HCT116 (cell line): ENCODE results near the gene COTL1. TPM values are rescaled to one million over a fixed set of nuclear protein-coding genes. Genes with fewer than 3 reads are reported as not detected.

Source experiments
- ATAC-seq: fragments of 200-7000 bp; cut with Tn5 transposase; 2 replicates; pipeline ENCODE4 v1.9.1; 2020; ENCODE audit warnings: mild to moderate bottlenecking, moderate library complexity
- BruUV-seq: library from RNA; stranded (reverse); fragments of 400-500 nt; replicated peaks from 2 replicates; lab custom pipeline; 2021; lab: Mats Ljungman, UMichigan
- CTCF ChIA-PET: fragments of 300-600 bp; sonication (Branson Sonifier 250); formaldehyde crosslinking; loops from one replicate; lab custom pipeline; 2021; ENCODE audit warnings: antibody characterized with exemption; lab: Charles Lee
- POLR2A ChIA-PET: fragments of 300-600, 350-600 bp; sonication (Branson Sonifier 250); formaldehyde crosslinking; loops from one replicate; lab custom pipeline; 2021; ENCODE audit warnings: antibody characterized with exemption; lab: Charles Lee
- RAD21 ChIA-PET, 2 experiments: fragments of 300-600 bp; sonication (Branson Sonifier 250); formaldehyde crosslinking; loops; one replicate each; lab custom pipeline; 2023; ENCODE audit warnings: low total read pairs in 2 of 2; ENCODE audit not compliant: uncharacterized antibody in 2 of 2, unreplicated experiment in 2 of 2, low non-redundant PET in 1 of 2; lab: Charles Lee
- DNase-seq: peaks from one replicate; pipeline ENCODE4 v3.0.0-alpha.2; 2010; ENCODE audit warnings: low read depth, low spot score
- H2AFZ ChIP-seq: fragments of 200-600 bp; shearing (Covaris generic), sonication (generic); 2 replicates; pipeline ENCODE4 v1.6.1; 2017; ENCODE audit warnings: low read depth, mixed run types, mixed read lengths, antibody characterized with exemption, low read length; ENCODE audit not compliant: poor library complexity, severe bottlenecking
- H3K27ac ChIP-seq: 2 replicates; pipeline ENCODE4 v1.5.1; 2012; ENCODE audit warnings: low read depth, low read length
- H3K27me3 ChIP-seq: fragments of 200-600 bp; sonication (generic); 2 replicates; pipeline ENCODE4 v1.6.1; 2016; ENCODE audit warnings: mixed run types, low read length, mixed read lengths; ENCODE audit not compliant: insufficient read depth
- H3K36me3 ChIP-seq, 2 experiments: fragments of 200-500 bp in 1 of 2; fragments of 200-600 bp in 1 of 2; sonication (Bioruptor generic) in 1 of 2; sonication (generic) in 1 of 2; 2 replicates each; pipeline versions ENCODE4 v1.5.1 to v1.6.1; 2014 to 2016; ENCODE audit warnings: low read length in 2 of 2, inconsistent platforms in 1 of 2, mixed read lengths in 1 of 2, mixed run types in 1 of 2; ENCODE audit not compliant: insufficient read depth in 2 of 2, control insufficient read depth in 1 of 2
- H3K4me1 ChIP-seq, 2 experiments: fragments of 200-600 bp in 1 of 2; sonication (generic) in 1 of 2; 2 replicates each; pipeline versions ENCODE4 v1.5.1 to v1.6.1; 2012 to 2017; ENCODE audit warnings: low read length in 2 of 2, inconsistent platforms in 1 of 2, mild to moderate bottlenecking in 1 of 2, mixed read lengths in 1 of 2, mixed run types in 1 of 2, moderate library complexity in 1 of 2; ENCODE audit not compliant: insufficient read depth in 2 of 2, control insufficient read depth in 1 of 2
- H3K4me2 ChIP-seq: fragments of 200-600 bp; sonication (generic); 2 replicates; pipeline ENCODE4 v1.6.1; 2017; ENCODE audit warnings: mixed run types, low read length, mixed read lengths
- H3K4me3 ChIP-seq, 2 experiments: fragments of 200-600 bp in 1 of 2; sonication (generic) in 1 of 2; replicated peaks in 1 of 2; 2 replicates each; pipeline ENCODE4 v1.5.1; 2011 to 2016; ENCODE audit warnings: low read length in 2 of 2, control low read depth in 1 of 2, low read depth in 1 of 2, mild to moderate bottlenecking in 1 of 2, mixed read lengths in 1 of 2, mixed run types in 1 of 2
- H3K79me2 ChIP-seq: fragments of 200-600 bp; sonication (generic); 2 replicates; pipeline ENCODE4 v1.6.1; 2017; ENCODE audit warnings: mild to moderate bottlenecking, mixed run types, low read length, moderate library complexity, mixed read lengths; ENCODE audit not compliant: insufficient read depth
- H3K9ac ChIP-seq: fragments of 200-600 bp; sonication (generic); 2 replicates; pipeline ENCODE4 v1.6.1; 2016; ENCODE audit warnings: low read length, mixed read lengths
- H3K9me2 ChIP-seq: fragments of 200-600 bp; sonication (generic), shearing (Covaris generic); 2 replicates; pipeline ENCODE4 v1.6.1; 2017; ENCODE audit warnings: mixed run types, mild to moderate bottlenecking, moderate library complexity; ENCODE audit not compliant: insufficient read depth
- H3K9me3 ChIP-seq, 2 experiments: fragments of 200-500 bp in 1 of 2; fragments of 200-600 bp in 1 of 2; sonication (Bioruptor generic) in 1 of 2; sonication (generic) in 1 of 2; 2 replicates each; pipeline ENCODE4 v1.6.1; 2014 to 2017; ENCODE audit warnings: low read length in 2 of 2, mixed read lengths in 2 of 2, inconsistent platforms in 1 of 2, low read depth in 1 of 2, mild to moderate bottlenecking in 1 of 2, mixed run types in 1 of 2, moderate library complexity in 1 of 2; ENCODE audit not compliant: control insufficient read depth in 1 of 2, insufficient read depth in 1 of 2
- H4K20me1 ChIP-seq: fragments of 200-600 bp; sonication (generic), shearing (Covaris generic); 2 replicates; pipeline ENCODE4 v1.6.1; 2017; ENCODE audit warnings: mixed run types, mild to moderate bottlenecking, moderate library complexity; ENCODE audit not compliant: insufficient read depth
- CBX3 ChIP-seq: IDR thresholded peaks from 2 replicates; pipeline ENCODE4 v1.6.1; 2012; ENCODE audit warnings: low read depth
- EZH2phosphoT487 ChIP-seq: fragments of 200-600 bp; IDR thresholded peaks from 2 replicates; pipeline ENCODE4 v1.6.1; 2018; ENCODE audit warnings: antibody characterized with exemption, borderline replicate concordance
- POLR2A ChIP-seq: IDR thresholded peaks from 2 replicates; pipeline ENCODE4 v1.7.0; 2011; ENCODE audit warnings: borderline replicate concordance; ENCODE audit not compliant: insufficient read depth, insufficient read length; ENCODE audit errors: extremely low read depth
- SIN3A ChIP-seq: IDR thresholded peaks from 2 replicates; pipeline ENCODE4 v1.6.1; 2012; ENCODE audit warnings: low read depth
- TCF7L2 ChIP-seq: IDR thresholded peaks from 2 replicates; pipeline ENCODE4 v1.7.0; 2011; ENCODE audit warnings: borderline replicate concordance, inconsistent platforms; ENCODE audit not compliant: insufficient read depth, insufficient read length; ENCODE audit errors: extremely low read depth
- intact Hi-C: fragments of 100-400 bp; cut with micrococcal nuclease; formaldehyde crosslinking; loops from 2 replicates; pipeline ENCODE4 v1.10.0; 2022
- total RNA-seq: library from RNA; stranded (reverse); gene quantifications from one replicate; pipeline ENCODE4 v1.2.1, GENCODE V29; 2021; ENCODE audit not compliant: unreplicated experiment
- TF ChIP-seq, protein P1 (sequence below): IDR thresholded peaks from 2 replicates; pipeline ENCODE4 v1.6.1; 2012
- TF ChIP-seq, protein P2 (sequence below): IDR thresholded peaks from 2 replicates; pipeline ENCODE4 v1.6.1; 2012; ENCODE audit warnings: low read depth

Gene COTL1
- total RNA-seq, 1 experiment from 2014 or later: 276 TPM

DNA sequence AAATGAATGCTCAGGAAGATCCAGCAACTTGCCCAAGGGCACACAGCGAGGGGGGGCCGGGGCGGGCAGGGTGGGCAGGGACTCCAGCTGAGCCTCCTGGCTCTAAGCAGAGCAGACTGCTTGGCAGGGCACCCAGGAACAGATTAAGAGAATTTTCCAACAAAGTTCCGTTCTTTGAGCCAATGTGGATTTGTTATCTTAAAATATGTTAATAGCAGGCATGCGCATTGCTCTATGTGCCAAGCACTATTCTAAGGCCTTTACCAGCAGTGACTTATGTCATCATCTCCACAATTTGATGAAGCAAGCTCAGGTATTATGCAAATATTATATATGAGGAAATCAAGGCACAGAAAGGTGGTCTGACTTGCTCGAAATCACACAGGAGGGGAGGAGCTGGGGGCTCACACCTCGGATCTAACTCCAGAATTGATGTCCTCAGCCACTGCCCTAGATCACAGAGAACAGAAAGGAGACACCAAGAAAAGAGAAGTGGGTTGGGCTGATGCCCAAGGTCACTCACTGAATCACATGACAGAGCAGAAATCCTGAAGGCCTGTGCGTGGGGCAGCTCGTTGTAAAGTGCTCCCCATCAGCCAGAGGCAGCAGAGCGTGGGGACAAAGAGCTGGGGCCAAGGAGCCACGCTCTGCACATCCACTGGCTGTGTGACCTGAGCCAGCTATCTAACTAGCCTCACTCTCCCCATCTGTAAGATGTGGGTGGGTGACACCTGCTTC is 90.2 kb downstream of the COTL1 start:
- H3K9me2 ChIP-seq: no peaks in the 10 kb centered on the region
- no peak overlapping the region for H3K9ac ChIP-seq
- no peak overlapping the region for H3K27ac ChIP-seq
- H3K4me2 ChIP-seq: no peak overlapping the region
- intact Hi-C loops: no loop called here
- DNase-seq: no peak
- ChIA-PET POLR2A (interaction anchor here (1.2 kb wide), 1 partner anchor 17 kb away, joined by 3 read pairs; no protein-coding TSS in a partner anchor), RAD21 (no interaction called here), CTCF (interaction anchor here (0.9 to 1.3 kb wide), 2 partner anchors 21 to 22 kb away, joined by 3 to 7 read pairs; no protein-coding TSS in a partner anchor)
- H3K4me1 ChIP-seq: peaks cover 3 to 12% of the 10 kb centered on the region in 2 experiments; a peak in 1 of 4 replicates
- peaks cover 0 to 6% of the 10 kb centered on the region in 2 experiments; a peak in 1 of 4 replicates for H3K9me3 ChIP-seq
- H3K4me3 ChIP-seq: no peak overlapping the region
- H3K27me3 ChIP-seq: no peaks in the 10 kb centered on the region; the same call in 1 of the 2 replicates
- H3K36me3 ChIP-seq: no peaks in the 10 kb centered on the region
- H4K20me1 ChIP-seq: no peaks in the 10 kb centered on the region
- TF ChIP-seq SIN3A: no peak
- no peak for TF ChIP-seq TCF7L2
- TF ChIP-seq, protein P1, sequence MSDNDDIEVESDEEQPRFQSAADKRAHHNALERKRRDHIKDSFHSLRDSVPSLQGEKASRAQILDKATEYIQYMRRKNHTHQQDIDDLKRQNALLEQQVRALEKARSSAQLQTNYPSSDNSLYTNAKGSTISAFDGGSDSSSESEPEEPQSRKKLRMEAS: no peak
- H2AFZ ChIP-seq: no peak overlapping the region
- ATAC-seq: no peak
- H3K79me2 ChIP-seq: no peaks in the 10 kb centered on the region
- BruUV-seq: no TSS peak

DNA sequence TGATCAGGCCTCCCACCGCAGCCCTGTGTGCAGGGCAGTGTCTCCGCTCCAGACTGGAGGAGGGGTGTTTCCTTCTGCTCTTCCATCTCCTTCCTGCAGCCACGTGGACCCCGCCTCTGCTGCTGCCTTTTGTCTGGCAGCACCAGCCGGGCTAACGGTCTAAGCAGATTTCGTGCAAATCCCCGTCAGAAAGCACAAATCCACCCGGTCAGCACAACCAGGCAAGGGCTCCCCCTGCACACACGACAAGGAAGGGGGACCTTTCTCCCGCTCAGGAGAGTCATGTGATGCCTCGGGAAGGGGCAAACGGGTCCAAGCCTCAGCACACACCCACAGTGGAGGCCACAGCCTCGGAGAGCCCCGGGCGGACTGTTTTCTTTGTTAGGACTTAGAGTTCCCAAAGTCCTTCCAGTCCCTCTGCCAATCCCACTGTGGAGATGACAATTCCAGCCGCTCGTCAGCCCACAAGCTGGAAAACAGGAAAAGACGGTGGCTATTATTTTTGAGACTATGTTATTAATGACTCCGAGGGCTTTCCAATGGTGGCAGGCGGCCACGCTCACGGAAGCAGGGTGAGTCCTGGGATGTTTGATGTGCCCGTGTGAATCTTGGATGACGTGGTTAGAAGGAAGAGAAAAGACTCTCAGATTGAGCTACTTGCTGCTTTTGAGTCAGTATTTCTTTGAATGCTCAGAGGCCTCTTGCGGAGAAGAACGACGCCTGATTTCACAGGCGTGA is 90.9 kb downstream of the COTL1 start:
- no peak overlapping the region; the same call in 1 of the 2 replicates for H3K27ac ChIP-seq
- no peak overlapping the region for H2AFZ ChIP-seq
- ATAC-seq (no peak), DNase-seq (no peak)
- RAD21 ChIA-PET: no interaction called here
- no peaks in the 10 kb centered on the region for H3K79me2 ChIP-seq
- BruUV-seq: no TSS peak
- POLR2A ChIA-PET: interaction anchor here (1.2 kb wide), 1 partner anchor 16 kb away, joined by 3 read pairs; no protein-coding TSS in a partner anchor
- H3K4me2 ChIP-seq: no peak overlapping the region
- TF ChIP-seq, protein P2, sequence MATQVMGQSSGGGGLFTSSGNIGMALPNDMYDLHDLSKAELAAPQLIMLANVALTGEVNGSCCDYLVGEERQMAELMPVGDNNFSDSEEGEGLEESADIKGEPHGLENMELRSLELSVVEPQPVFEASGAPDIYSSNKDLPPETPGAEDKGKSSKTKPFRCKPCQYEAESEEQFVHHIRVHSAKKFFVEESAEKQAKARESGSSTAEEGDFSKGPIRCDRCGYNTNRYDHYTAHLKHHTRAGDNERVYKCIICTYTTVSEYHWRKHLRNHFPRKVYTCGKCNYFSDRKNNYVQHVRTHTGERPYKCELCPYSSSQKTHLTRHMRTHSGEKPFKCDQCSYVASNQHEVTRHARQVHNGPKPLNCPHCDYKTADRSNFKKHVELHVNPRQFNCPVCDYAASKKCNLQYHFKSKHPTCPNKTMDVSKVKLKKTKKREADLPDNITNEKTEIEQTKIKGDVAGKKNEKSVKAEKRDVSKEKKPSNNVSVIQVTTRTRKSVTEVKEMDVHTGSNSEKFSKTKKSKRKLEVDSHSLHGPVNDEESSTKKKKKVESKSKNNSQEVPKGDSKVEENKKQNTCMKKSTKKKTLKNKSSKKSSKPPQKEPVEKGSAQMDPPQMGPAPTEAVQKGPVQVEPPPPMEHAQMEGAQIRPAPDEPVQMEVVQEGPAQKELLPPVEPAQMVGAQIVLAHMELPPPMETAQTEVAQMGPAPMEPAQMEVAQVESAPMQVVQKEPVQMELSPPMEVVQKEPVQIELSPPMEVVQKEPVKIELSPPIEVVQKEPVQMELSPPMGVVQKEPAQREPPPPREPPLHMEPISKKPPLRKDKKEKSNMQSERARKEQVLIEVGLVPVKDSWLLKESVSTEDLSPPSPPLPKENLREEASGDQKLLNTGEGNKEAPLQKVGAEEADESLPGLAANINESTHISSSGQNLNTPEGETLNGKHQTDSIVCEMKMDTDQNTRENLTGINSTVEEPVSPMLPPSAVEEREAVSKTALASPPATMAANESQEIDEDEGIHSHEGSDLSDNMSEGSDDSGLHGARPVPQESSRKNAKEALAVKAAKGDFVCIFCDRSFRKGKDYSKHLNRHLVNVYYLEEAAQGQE: no peak
- TF ChIP-seq CBX3 (no peak), SIN3A (no peak), POLR2A (no peak), EZH2phosphoT487 (no peak)
- peaks cover under 1 to 5% of the 10 kb centered on the region in 2 experiments; a peak in 1 of 4 replicates for H3K4me1 ChIP-seq
- CTCF ChIA-PET: interaction anchor here (0.9 kb wide), 1 partner anchor 21 kb away, joined by 3 read pairs; no protein-coding TSS in a partner anchor
- H3K4me3 ChIP-seq: no peak overlapping the region
- intact Hi-C loops: no loop called here
- no peaks in the 10 kb centered on the region for H3K36me3 ChIP-seq
- H4K20me1 ChIP-seq: no peaks in the 10 kb centered on the region
- no peak overlapping the region for H3K9ac ChIP-seq
- H3K9me2 ChIP-seq: no peaks in the 10 kb centered on the region
- no peaks in the 10 kb centered on the region; the same call in 1 of the 2 replicates for H3K27me3 ChIP-seq
- peaks cover 0 to 6% of the 10 kb centered on the region in 2 experiments; a peak in 1 of 4 replicates for H3K9me3 ChIP-seq
